Prostate gland (tissue), 2 donors: Measurements from ENCODE around the gene EIF3I. TPM values are rescaled to one million over a fixed set of nuclear protein-coding genes. Genes with fewer than 3 reads are reported as not detected.

Experiments
- DNase-seq: peaks from one replicate; pipeline ENCODE4 v3.0.0-alpha.2; 2019; ENCODE audit warnings: low spot score
- H3K27ac ChIP-seq, 2 donors: fragments of 200-600 bp; sonication (generic); 2 replicates each; pipeline ENCODE4 v1.5.1; 2017 to 2019
- H3K27me3 ChIP-seq: fragments of 200-600 bp; sonication (generic); replicated peaks from 2 replicates; pipeline ENCODE4 v1.5.1; 2019; ENCODE audit not compliant: insufficient read depth
- H3K36me3 ChIP-seq, 2 donors: fragments of 200-600 bp; sonication (generic); 1 replicate in 1 of 2; 2 replicates in 1 of 2; pipeline versions ENCODE4 v1.5.1 to v1.8.1; 2017 to 2019
- H3K4me1 ChIP-seq: fragments of 200-600 bp; sonication (generic); replicated peaks from 2 replicates; pipeline ENCODE4 v1.5.1; 2019
- H3K4me3 ChIP-seq, 2 donors: fragments of 200-600 bp; sonication (generic); 2 replicates each; pipeline ENCODE4 v1.5.1; 2017 to 2019
- H3K9me3 ChIP-seq: fragments of 200-600 bp; sonication (generic); 2 replicates; pipeline ENCODE4 v1.5.1; 2017
- POLR2A ChIP-seq: fragments of 450-650 bp; IDR thresholded peaks from one replicate; pipeline ENCODE4 v1.6.1; 2016; ENCODE audit warnings: antibody characterized with exemption, mild to moderate bottlenecking
- POLR2AphosphoS5 ChIP-seq: sonication (generic); formaldehyde crosslinking; IDR thresholded peaks from one replicate; pipeline ENCODE4 v1.6.1; 2017; ENCODE audit warnings: antibody characterized with exemption
- WGBS: methylation state at CpG from one replicate; pipeline ENCODE4 v1.1.5; 2018; 5-methylcytosine and 5-hydroxymethylcytosine counted together
- intact Hi-C: fragments of 100-400 bp; cut with DNase I; formaldehyde crosslinking; loops from one replicate; pipeline ENCODE4 v1.14.2; 2022
- total RNA-seq, 2 donors: library from RNA; depleted of rRNA; stranded (reverse); fragments of >200 nt; gene quantifications; one replicate each; pipeline ENCODE4 v1.1.0, GENCODE V29; 2016
- TF ChIP-seq, protein P1 (sequence below), 4 experiments: fragments of 200-600 bp in 2 of 4; fragments of 450-650 bp in 2 of 4; sonication (generic) in 2 of 4; IDR thresholded peaks; 1 replicate in 3 of 4; 2 replicates in 1 of 4; pipeline ENCODE4 v1.5.1; 2016 to 2019; ENCODE audit warnings: antibody characterized with exemption in 4 of 4, mild to moderate bottlenecking in 2 of 4, moderate library complexity in 2 of 4

Gene EIF3I
- total RNA-seq, 2 donors from 2014 or later, result 158 to 181 TPM

DNA sequence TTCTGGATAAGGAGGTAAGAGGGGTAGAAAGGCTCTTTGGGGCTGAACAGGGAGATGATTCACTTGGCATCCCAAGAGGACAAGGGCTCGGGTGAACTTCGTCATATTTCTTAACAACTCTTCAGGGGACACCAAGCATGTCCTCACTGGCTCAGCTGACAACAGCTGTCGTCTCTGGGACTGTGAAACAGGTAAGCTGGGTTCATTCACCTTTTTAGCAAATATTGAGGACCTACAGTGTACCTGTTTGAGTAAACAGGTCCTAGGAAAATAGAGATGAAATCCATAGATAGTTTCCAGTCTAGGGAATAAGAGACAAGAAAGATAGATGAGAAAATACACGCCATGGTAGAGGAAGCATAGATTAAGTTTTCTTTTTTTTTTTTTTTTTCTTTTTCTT is 2.1 kb downstream of the EIF3I start:
- Histone ChIP-seq H3K4me3 (no peak overlapping the region), H3K9me3 (no peaks in the 10 kb centered on the region), H3K36me3 (peaks cover 4 to 17% of the 10 kb centered on the region in 2 donors), H3K27ac (peak overlapping the region in 1 of 2 donors; percentile 88), H3K27me3 (no peaks in the 10 kb centered on the region), H3K4me1 (peaks cover 19% of the 10 kb centered on the region)
- TF ChIP-seq POLR2AphosphoS5, result no peak
- TF ChIP-seq, protein P1, sequence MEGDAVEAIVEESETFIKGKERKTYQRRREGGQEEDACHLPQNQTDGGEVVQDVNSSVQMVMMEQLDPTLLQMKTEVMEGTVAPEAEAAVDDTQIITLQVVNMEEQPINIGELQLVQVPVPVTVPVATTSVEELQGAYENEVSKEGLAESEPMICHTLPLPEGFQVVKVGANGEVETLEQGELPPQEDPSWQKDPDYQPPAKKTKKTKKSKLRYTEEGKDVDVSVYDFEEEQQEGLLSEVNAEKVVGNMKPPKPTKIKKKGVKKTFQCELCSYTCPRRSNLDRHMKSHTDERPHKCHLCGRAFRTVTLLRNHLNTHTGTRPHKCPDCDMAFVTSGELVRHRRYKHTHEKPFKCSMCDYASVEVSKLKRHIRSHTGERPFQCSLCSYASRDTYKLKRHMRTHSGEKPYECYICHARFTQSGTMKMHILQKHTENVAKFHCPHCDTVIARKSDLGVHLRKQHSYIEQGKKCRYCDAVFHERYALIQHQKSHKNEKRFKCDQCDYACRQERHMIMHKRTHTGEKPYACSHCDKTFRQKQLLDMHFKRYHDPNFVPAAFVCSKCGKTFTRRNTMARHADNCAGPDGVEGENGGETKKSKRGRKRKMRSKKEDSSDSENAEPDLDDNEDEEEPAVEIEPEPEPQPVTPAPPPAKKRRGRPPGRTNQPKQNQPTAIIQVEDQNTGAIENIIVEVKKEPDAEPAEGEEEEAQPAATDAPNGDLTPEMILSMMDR (IDR thresholded peaks at IDR 0.05), result no peak
- no peak for TF ChIP-seq POLR2A
- 65% methylated on average over 4 of the region's 4 CpGs for WGBS
- DNase-seq, result no peak
- intact Hi-C loops, result loop anchor here (10.0 kb wide), 1 partner anchor 171 kb away; the partner anchor contains the start of gene BSDC1

DNA sequence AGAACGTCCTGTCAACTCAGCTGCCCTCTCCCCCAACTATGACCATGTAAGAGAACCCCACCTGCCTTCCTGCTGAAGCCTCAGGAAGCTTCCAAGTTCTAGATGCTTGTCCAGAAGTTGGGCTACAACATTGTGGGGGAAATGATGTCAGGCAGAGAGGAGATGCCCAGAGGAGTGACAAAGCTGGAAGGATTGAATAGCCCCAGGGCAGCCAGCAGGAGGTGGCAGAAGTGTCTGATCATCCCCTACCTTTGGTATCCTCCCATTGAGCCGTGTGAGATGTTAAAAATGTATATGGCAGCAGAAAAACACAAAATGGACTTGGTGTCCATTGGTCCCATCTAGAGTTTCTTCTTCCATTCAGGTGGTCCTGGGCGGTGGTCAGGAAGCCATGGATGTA is 6.6 kb downstream of the EIF3I start:
- intact Hi-C loops, result loop anchor here (10.0 kb wide), 1 partner anchor 166 kb away; the partner anchor contains the start of gene BSDC1
- no peaks in the 10 kb centered on the region for H3K27me3 ChIP-seq
- no peak for DNase-seq
- no peak overlapping the region for H3K4me3 ChIP-seq
- peaks cover 4% of the 10 kb centered on the region for H3K4me1 ChIP-seq
- no peaks in the 10 kb centered on the region for H3K9me3 ChIP-seq
- H3K36me3 ChIP-seq, result peaks cover 7 to 27% of the 10 kb centered on the region in 2 donors
- WGBS, result 75% methylated on average over 3 of the region's 3 CpGs
- no peak overlapping the region for H3K27ac ChIP-seq
- no peak for TF ChIP-seq POLR2AphosphoS5
- TF ChIP-seq, protein P1 (IDR thresholded peaks at IDR 0.05), result no peak
- no peak for TF ChIP-seq POLR2A

- Histone ChIP-seq H3K36me3 (peaks cover 3 to 16% of the 10 kb centered on the region in 2 donors), H3K27me3 (no peaks in the 10 kb centered on the region), H3K9me3 (no peaks in the 10 kb centered on the region), H3K4me3 (no peak overlapping the region), H3K4me1 (no peaks in the 10 kb centered on the region), H3K27ac (no peak overlapping the region)
- WGBS, result 86% methylated on average over 5 of the region's 5 CpGs
- intact Hi-C loops, result no loop called here
- TF ChIP-seq POLR2AphosphoS5, result no peak
- TF ChIP-seq, protein P1 (IDR thresholded peaks at IDR 0.05), result no peak
- no peak for TF ChIP-seq POLR2A
- no peak for DNase-seq
Observed at GRCh38 chr1:32231843-32232432, 9.7 kb downstream of the EIF3I start.

GRCh38 chr1:32232558-32233304 is 10.5 kb downstream of the EIF3I start:
- H3K27me3 ChIP-seq, result no peaks in the 10 kb centered on the region
- no peak overlapping the region for H3K27ac ChIP-seq
- TF ChIP-seq POLR2A (no peak), POLR2AphosphoS5 (no peak)
- TF ChIP-seq, protein P1 (IDR thresholded peaks at IDR 0.05), result no peak
- peaks cover 3 to 14% of the 10 kb centered on the region in 2 donors for H3K36me3 ChIP-seq
- no peaks in the 10 kb centered on the region for H3K9me3 ChIP-seq
- DNase-seq, result no peak
- H3K4me3 ChIP-seq, result no peak overlapping the region
- intact Hi-C loops, result no loop called here
- no peaks in the 10 kb centered on the region for H3K4me1 ChIP-seq
- WGBS, result 82% methylated on average over 8 of the region's 8 CpGs
